Measurements from ENCODE around the gene TMEM163.

The TMEM163 gene

DNA sequence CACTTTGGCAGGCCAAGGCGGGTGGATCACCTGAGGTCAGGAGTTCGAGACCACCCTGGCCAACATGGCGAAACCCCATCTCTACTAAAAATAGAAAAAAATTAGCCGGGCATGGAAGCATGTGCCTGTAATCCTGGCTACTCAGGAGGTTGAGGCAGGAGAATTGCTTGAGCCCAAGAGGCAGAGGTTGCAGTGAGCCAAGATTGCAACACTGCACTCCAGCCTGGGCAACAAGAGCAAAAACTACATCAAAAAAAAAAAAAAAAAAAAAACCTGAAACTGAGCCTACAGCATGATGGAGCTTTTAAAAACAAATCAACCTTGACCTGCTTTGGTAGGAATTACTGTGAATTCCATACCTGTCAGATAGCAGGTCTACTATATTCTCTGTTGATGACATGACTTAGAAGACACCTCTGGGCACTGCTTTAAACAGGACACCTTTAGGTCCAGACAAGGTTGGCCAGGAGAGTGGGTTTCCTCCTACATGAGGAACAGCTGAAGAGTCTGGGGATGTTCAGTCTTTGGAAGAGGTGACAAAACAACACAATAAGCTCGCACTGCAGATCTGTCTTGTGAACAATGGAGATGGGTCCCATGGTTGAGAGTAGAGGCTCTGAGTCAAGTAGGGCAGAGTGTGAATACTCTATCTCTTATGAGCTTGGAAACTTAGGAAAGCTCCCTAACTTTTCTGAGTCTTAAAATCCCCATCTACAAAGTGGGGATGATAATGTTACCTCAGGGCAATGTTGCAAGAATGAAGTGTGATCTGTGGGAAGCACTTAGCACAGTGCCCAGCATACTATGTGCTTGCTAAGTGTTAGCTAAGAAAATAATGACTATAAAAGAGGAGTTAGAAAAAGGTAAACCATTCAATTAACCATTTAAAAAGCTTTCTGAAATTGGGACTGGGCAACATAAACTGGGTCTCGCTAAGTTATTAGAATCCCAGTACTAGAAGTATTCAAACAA, 25.2 kb downstream of the TMEM163 start:
- no peak for DNase-seq (ENCODE audit: low read depth)

DNA sequence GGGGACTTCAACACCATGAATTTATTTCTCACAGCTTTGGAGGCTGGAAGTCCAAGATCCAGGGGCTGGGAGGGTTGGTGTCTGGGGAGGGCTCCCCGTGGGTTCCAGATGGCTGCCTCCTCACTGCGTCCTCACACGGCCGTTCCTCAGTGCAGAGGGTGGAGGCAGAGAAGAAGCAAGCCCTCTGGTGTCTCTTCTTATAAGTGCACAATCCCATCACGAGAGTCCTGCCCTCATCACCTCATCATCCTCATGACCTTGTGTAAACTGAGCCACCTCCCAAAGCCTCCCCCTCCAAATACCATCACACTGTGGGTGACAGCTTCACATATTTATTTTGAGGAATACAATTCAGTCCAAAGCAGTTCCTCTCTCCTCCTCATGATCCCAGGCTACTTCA, 26.3 kb downstream of the TMEM163 start:
- no peak for DNase-seq (ENCODE audit: low read depth)

DNA sequence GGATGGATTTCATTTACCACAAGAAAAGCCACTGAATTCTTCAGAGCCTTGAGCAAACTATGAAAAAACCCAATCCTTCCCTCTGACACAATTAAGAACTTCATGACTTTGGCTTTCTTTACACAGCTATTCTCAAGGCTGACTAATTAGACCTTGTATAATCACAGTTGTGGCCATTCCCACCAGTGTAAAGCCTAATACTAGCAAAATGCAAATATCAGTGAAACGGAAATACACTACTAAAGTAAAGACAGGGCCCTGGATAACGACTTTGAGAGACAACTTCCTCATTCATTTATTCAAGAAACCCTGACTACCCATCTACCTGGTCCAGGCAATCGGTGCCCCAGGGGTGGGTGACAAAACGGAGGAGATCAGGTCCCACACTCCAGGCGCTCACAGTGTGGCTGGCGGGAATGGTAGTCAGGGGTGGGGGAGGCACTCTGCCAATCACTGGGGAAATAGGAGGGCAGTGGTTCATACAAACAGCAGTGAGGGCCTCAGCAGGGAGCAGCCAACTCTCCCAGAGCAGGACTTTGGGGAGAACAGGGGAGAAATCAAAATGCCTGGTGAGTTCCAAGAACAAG, 28.1 kb downstream of the TMEM163 start:
- DNase-seq (ENCODE audit: low read depth) = no peak

DNA sequence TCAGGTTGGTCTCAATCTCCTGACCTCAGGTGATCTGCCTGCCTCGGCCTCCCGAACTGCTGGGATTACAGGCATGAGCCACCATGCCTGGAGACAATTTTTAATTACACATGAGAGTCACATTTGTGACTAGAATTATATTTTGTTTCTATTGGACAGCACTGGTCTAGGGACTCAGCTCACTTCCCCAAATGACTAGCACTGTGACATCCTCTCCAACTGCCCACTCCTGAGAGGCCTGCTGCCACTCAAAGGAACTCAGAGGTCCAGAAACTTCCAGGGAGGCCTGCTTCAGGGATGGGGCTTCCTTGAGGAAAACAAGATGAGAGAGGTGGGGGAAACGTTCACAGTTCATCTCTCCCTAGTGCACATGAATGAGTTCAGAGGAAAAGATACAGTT, 29.5 kb downstream of the TMEM163 start:
- no peak for DNase-seq (ENCODE audit: low read depth)

DNA sequence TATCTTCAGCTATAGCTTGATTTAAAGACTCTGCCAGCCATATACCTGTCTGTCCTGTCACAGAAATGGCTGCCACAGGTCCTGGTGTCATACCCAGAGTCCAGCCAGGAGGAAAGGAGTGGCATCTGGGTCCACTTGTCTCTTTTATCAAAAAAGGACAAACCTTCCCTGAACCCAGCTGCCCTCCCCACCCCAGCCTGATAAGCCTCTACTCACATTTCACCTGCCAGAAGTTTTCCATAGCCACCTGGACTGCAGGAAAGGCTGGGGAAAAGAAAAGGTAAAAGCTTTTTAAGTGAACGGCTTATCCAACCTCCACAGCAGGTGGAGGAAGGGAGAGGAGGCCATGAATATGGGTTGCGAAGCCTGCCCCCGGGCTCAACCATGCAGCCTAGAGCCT, 32.8 kb downstream of the TMEM163 start:
- no peak for DNase-seq (ENCODE audit: low read depth)

DNA sequence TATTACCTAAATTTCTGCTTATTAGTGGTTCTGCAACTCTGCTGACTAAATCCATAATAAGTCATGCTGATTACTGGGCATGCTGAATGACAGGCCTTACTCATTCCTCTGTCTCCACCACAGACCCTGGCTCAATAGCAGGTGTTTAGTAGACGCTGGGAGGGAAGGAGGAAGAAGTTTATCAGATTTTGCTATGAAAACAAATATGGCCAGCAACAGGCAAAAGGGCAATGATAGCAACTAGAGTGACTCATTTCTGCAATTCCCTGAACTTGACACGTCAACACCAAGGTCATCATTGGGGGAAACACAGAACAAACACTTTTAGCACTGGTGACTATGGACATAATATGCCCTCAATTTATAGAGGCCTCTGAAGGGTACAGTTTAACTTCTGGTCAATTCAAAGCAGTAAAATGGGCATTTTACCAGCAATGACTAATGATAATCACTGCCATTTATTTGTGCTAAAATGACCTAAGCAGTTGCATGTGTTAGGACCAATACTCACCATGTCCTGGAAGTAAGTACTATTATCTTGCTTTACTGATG, 35.2 kb downstream of the TMEM163 start:
- DNase-seq (ENCODE audit: low read depth) = peak; percentile 8

DNA sequence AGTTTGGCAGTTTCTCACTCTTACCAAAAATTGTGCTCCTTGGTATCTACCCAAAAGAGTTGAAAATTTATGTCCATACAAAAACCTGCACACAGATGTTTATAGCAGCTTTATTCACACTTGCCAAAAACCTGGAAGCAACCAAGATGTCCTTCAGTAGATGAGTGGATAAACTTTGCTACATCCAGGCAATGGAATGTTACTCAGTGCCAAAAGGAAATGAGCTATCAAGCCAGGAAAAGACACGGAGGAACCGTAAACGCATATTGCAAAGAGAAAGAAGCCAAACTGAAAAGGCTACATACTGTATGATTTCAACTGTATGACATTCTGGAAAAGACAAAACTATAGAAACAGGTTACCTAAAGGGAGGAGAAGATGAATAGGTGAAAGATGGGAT, 36.1 kb downstream of the TMEM163 start:
- DNase-seq (ENCODE audit: low read depth) = no peak

DNA sequence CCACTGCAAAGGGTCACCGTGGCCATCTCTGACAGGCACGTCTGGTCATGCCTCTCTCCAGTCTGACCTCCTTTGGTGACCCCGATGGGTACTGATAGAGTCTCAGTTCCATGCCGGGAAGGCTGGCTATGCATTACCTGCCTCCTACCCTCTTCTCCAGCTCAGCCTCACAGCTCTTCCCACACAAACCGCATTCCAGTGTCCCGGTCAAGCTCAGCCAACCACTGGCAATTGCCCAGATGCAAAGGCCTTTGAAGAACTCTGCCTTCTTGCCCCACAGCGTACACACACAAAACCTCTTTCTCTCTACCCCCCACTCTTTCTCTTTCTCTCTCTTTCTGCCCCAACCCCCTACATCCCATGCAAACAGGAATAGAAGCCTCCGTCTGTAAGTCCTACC, 37.6 kb downstream of the TMEM163 start:
- DNase-seq (ENCODE audit: low read depth) = no peak

DNA sequence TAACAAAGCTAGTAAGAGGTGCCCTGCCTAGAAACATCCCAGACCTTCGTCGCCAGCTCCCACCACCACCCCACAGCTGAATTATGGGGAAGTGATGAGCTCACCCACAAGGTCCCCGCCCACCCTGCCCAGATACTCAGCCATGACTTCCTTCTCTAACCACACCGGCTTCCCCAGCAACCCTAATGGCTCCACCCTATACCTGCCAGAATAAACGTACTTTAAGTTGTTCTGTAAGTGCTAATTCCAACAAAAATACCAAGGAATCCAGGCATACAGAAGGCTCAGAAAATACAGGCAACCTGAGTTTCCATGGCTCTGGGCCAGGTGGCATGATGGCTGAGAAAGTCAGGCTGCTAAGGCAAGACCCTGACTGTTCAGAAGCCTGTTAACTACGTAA, 39.1 kb downstream of the TMEM163 start:
- no peak for DNase-seq (ENCODE audit: low read depth)

DNA sequence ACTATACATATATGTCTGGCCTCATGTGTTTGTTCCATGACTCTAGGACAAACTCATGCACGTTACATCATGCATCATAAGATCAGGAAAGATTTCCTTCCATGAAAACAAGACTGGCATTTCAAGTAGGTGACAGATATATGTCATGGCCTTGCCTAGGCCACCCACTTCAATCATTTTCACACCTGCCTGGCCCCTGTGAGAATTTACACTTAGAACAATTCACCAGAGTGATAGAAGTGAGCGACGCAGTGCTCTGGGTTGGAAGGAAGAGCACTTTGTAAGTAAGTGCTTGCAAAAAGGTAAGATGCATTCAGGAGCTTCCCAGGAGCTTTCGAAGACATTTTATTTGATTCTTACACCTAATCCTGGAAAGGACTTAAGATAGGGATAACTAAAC, 39.5 kb downstream of the TMEM163 start:
- DNase-seq (ENCODE audit: low read depth) = no peak

DNA sequence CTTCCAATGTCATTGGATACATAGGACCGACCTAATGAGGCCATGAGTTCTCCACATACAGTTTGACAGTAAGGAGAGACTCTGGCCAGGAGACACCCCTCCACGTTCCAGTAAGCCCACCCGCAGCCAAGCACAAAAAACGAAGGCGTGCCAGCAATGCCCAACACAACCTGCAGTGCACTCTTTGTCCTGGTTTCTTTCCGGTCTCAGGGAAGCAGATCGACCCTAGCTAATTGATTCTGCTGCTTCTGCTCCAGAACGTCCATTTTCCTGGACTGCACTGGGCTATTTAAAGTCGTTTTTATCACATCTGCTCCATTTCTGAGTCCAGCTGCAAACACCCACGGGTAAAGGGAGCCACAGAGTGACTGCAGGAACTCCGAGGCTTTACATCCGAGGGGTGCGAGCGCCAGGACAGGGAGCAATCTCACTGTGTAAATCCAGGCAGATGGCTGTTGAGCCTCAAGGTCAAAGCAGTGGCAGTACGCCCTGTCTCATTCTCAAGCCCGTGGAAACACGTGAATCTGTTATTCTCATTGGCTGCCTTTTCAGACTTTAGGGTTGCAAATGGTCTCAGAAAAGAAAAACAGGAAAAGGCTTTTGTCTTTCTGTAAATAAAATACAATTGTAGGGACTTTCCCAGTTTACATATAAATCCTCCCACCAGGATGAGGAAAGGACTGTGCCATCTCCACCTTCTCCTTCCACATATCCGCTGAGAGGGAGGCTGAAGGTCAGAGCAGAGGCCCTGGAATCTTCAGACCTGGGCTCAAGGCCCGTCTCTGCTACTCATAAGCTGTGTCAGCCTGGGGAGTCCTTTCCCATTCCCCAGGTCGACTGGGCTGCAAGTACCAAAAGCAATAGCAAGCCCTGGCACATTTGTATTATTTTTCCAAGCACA, 40.7 kb downstream of the TMEM163 start:
- DNase-seq (ENCODE audit: low read depth) = no peak

DNA sequence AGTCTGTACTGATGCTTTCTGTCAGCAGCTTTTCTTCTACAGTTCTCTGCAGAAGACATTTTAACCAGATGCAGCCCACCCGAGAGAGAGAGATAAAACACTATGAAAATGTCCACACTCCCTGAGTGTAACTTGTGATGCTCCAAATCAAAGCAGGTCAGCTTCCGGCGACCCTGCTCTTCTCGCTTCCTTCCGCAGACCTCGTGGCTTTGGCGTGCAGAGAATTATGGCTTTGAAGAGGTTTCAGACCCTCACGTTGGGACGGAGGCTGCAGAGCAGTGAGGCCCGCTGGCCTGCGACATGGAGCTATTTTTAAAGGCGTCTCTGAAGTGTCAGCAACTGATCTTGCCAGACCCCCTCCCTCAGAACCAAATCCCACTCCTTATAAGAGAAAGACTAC, 41.8 kb downstream of the TMEM163 start:
- no peak for DNase-seq (ENCODE audit: low read depth)

DNA sequence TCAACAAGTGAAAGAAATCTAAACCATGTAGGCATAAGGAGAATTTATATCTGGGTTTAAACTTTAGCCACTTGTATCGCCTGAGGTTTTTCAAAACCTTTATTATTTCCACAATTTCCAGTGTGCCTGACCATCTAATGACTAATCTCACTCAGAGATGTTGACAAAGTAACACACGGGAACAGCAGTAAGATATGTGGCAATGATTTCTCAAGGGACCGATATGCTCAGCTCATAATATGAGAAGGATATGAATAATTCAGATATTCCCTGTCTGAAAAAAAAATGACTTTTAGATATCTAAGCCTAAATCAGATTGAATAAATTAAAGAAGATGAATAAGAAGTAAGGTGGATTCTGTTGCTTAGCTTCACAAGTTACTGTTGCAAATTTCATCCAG, 43.5 kb downstream of the TMEM163 start:
- no peak for DNase-seq (ENCODE audit: low read depth)

DNA sequence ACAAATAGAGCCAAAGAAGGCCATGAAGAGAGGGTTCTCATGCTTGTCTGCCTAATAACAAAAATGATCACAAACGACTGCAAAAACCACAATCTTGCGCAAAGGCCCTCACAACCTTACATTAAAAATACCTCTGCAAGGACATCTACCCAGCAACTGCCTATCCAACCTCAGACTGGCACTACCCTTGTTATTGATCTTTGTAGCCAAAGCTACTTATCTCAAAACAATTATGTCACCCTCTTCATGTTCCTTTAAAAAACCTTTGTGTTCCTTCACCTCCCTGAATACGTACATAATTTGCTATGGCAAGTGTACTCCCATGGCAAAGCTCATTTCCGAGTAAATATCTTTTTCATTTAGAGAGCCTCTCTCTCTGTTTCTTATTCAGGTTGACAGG, 44.1 kb downstream of the TMEM163 start:
- DNase-seq (ENCODE audit: low read depth) = no peak

DNA sequence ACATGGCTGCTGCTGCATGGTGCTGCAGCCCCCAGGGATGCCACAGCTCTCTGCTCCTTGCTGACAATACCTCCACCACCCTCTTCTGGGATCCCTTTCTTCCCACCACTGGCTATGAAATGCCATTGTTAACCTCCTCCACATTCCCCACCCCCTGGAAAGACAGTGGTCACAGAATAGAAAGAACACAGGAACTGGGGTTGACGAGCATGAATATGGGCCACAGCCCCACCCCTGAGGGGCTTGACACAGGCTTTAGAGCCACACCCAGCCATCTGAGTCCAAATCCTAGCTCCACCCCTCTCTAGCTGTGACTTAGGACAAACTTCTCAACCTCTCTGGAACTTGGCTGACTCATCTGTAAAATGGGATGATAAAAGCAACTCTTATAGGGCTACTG, 47.3 kb downstream of the TMEM163 start:
- no peak for DNase-seq (ENCODE audit: low read depth)

DNA sequence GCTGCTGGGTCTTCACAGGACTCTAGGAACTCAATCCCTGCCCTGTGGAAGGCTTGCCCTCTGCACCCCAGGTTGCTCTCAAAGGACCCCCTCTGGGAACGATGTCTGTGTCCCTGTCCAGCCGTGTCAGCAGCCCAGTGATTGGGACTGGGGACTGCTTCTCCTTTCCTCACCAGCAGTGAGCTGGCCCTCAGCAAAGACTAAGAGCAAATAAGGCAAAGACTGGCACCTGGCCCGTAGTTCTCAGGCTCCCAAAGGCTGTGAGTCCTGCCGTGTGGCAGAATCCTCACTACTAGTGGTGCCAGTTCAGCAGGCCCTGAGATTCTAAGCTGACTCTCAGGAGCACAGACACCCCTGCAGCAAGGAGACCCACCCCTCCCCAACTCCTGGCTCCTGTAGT, 47.8 kb downstream of the TMEM163 start:
- DNase-seq (ENCODE audit: low read depth) = no peak

DNA sequence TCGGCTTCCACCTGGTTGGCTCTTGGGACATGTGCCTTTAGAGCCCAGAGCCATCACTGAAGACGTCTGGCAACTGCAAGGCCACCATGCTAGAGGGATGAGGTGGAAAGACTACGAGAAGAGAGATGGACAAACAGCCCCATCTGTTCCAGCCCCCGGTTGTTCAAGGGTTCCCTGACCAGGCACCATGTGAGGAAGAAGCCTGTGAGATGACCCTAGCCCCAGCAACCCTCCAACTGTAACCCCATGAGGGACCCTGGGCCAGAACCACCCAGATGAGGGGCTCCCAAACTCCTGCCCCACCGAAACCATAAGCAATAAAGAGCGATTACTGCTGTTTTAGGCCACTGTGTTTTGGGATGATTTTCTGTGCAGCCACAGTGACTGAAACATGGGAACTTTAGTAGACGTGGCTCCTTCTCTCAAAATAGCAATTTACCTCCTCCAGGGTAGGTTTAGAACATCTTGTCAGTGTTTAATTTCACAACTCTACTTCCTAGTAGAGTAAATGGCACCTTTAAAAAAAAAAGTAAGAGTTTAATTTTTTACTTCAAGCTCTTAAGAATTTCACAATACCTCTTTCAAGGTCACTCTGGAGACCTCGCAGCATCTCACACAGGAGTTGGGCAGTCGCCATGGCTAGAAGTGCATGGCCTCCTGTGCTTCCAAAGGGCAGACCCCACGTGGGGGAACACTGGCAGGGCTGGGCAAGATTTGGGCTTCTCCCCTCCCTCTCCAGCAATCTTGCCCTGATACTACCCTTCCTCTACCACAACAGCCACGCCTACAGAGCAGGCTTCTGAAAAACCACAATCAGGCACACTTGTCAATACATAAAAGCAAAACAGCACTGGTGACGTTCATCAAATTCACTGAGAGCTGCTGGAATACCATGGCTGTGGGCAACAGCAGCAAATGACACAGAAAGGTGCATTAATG, 48.8 kb downstream of the TMEM163 start:
- no peak for DNase-seq (ENCODE audit: low read depth)

DNA sequence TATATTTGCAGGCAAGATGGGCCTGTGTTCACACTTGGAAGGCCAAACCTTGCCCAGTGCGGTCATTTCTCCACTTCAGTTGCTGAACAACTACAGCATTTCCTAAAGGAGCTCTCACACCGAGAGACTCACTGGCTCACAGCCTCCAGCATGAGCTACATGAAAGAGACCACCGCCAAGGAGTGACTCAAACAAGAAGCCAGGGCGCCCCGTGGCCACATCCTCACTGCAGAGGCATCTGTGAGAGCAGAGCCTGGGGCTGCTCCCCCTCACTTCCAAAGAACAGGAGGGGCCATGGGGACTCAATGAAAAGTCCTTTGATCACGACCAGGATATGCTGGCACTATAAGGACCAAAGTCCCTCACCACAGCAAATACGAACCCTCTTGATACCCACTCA, 50.0 kb downstream of the TMEM163 start:
- no peak for DNase-seq (ENCODE audit: low read depth)

DNA sequence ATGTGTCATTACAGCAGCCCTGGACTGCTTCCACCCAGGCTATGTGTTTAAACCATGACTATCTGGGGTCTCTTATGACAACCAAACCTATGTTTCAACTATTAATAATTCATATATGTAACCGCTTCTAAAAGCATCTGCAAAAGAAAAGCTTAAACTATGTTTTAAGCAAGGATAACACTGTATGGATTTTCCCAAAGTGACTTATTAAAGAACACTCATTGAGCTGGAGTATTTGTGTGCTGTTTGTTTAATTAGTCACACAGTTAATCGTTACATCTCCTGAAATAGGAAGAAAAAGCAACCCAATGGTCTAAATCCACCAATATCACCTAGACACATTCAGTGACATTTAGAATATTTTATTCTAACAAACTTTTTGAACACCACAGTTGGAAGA, 51.3 kb downstream of the TMEM163 start:
- no peak for DNase-seq (ENCODE audit: low read depth)

DNA sequence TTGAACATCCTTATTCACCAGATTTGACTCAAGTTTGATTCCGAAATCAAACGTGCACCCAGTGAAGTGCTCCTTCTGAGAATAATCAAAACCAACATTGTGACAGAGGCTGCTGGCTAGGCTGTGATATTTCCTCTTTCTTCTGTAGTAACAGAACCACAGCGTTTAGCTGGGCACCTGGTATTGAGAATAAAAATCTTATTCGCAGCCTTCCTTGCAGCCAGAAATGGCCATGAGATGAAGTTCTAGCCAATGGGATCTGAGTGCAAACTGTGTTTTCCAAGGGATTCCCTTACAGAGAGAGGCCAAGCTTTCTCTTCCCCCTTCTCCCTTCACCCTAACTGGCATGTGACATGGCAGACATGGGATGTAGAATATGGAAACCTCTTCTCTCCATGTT, 51.7 kb downstream of the TMEM163 start:
- DNase-seq (ENCODE audit: low read depth) = no peak
